ENCODE data around the gene XXYLT1. TPM values are rescaled to one million over a fixed set of nuclear protein-coding genes. Genes with fewer than 3 reads are reported as not detected.

The XXYLT1 gene
- total RNA-seq, 1 experiment from 2014 or later = 25.5 TPM

DNA sequence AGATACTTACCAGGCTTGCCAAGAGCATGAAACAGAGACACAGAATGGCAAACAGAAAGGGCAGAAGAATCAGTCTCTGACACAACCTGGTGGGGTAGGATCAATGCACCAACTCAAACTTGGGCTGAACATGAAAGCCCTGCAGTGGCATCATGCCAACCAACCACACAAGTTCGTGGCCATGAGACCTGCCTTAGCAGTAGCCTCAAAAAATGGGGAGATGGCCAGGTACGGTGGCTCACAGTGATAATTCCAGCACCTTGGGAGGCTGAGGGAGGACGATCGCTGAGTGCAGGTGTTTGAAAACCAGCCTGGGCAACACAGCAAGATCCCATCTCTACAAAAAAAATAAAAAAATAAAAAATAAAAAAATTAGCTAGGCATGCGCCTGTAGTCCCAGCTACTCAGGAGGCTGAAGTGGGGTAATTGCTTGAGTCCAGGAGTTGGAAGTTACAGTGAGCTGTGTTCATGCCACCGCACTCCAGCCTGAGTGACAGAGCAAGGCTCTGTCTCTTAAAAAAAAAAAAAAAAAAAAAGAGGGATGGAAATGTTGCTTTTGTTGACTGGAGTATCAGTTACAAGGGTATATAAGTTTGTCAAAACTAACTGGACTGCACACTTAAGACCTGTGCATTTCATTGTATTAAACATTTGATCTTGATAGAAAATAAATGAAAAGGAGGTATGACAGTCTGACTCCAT is 93.4 kb downstream of the XXYLT1 start:
- intact Hi-C loops (cut with micrococcal nuclease) = no loop called here
- no peak overlapping the region for H3K4me2 ChIP-seq (ENCODE audit: low read length)
- H3K9me2 ChIP-seq (replicated peaks; ENCODE audit: low read length) = no peaks in the 10 kb centered on the region
- no peak for DNase-seq
- TF ChIP-seq, protein P1, sequence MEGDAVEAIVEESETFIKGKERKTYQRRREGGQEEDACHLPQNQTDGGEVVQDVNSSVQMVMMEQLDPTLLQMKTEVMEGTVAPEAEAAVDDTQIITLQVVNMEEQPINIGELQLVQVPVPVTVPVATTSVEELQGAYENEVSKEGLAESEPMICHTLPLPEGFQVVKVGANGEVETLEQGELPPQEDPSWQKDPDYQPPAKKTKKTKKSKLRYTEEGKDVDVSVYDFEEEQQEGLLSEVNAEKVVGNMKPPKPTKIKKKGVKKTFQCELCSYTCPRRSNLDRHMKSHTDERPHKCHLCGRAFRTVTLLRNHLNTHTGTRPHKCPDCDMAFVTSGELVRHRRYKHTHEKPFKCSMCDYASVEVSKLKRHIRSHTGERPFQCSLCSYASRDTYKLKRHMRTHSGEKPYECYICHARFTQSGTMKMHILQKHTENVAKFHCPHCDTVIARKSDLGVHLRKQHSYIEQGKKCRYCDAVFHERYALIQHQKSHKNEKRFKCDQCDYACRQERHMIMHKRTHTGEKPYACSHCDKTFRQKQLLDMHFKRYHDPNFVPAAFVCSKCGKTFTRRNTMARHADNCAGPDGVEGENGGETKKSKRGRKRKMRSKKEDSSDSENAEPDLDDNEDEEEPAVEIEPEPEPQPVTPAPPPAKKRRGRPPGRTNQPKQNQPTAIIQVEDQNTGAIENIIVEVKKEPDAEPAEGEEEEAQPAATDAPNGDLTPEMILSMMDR (conservative IDR thresholded peaks at IDR 0.05; ENCODE audit: low read depth, low read length) = no peak
- TF ChIP-seq EZH2 (IDR thresholded peaks at IDR 0.05; ENCODE audit: low read length, unreplicated experiment) = no peak
- no peak for TF ChIP-seq EZH2phosphoT487 (IDR thresholded peaks at IDR 0.05; ENCODE audit: borderline replicate concordance, low read length)
- H3K4me3 ChIP-seq (ENCODE audit: low read length) = no peak overlapping the region
- BruUV-seq (replicated peaks) = no TSS peak
- no peaks in the 10 kb centered on the region for H3K9me3 ChIP-seq (ENCODE audit: low read length)
- no peak overlapping the region for H2AFZ ChIP-seq (ENCODE audit: low read length)
- no peak for ATAC-seq
- no peaks in the 10 kb centered on the region for H3K79me2 ChIP-seq (ENCODE audit: low read length)
- CTCF ChIA-PET = no interaction called here
- no peak overlapping the region for H3K9ac ChIP-seq (ENCODE audit: low read length)
- H3K4me1 ChIP-seq (ENCODE audit: insufficient read depth, low read length) = peaks cover 12% of the 10 kb centered on the region
- no peak overlapping the region for H3K27ac ChIP-seq (ENCODE audit: low read length)
- H3K27me3 ChIP-seq (ENCODE audit: low read length) = no peaks in the 10 kb centered on the region
- no peaks in the 10 kb centered on the region for H3F3A ChIP-seq (ENCODE audit: low read length, unreplicated experiment)
- POLR2A ChIA-PET (ENCODE audit: unreplicated experiment) = no interaction called here
- H3K36me3 ChIP-seq (ENCODE audit: low read depth, low read length) = no peaks in the 10 kb centered on the region
- no peaks in the 10 kb centered on the region for H4K20me1 ChIP-seq (ENCODE audit: low read length)

DNA sequence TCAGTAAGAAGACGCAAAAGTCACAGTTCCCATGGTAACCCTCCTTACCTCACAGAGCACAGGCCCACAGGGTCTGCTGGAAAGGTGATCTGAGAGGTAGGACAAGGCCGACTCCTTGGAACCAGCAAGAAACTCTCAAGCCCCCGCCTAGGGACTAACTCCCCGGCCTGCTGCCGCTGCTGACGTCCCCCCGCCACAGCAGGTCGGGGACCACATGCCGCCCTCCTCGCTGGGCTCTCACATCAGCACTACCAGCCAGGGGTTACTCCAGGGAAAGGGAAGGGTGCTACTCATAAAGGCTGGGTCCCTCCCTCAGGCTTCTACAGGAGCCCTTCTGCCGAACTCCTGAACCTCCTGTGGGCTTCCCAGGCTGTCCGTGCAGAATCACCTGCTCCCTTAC is 94.2 kb downstream of the XXYLT1 start:
- DNase-seq (no peak), ATAC-seq (no peak)
- Histone ChIP-seq H3K27ac (ENCODE audit: low read length) (no peak overlapping the region), H3K4me3 (ENCODE audit: low read length) (no peak overlapping the region), H3F3A (ENCODE audit: low read length, unreplicated experiment) (no peaks in the 10 kb centered on the region), H3K36me3 (ENCODE audit: low read depth, low read length) (no peaks in the 10 kb centered on the region), H3K9me3 (ENCODE audit: low read length) (no peaks in the 10 kb centered on the region), H3K4me1 (ENCODE audit: insufficient read depth, low read length) (peaks cover 4% of the 10 kb centered on the region), H3K9me2 (replicated peaks; ENCODE audit: low read length) (no peaks in the 10 kb centered on the region), H3K27me3 (ENCODE audit: low read length) (no peaks in the 10 kb centered on the region), H3K4me2 (ENCODE audit: low read length) (no peak overlapping the region), H3K9ac (ENCODE audit: low read length) (no peak overlapping the region), H3K79me2 (ENCODE audit: low read length) (no peaks in the 10 kb centered on the region), H2AFZ (ENCODE audit: low read length) (no peak overlapping the region), H4K20me1 (ENCODE audit: low read length) (no peaks in the 10 kb centered on the region)
- TF ChIP-seq, protein P1 (conservative IDR thresholded peaks at IDR 0.05; ENCODE audit: low read depth, low read length) = no peak
- no peak for TF ChIP-seq EZH2phosphoT487 (IDR thresholded peaks at IDR 0.05; ENCODE audit: borderline replicate concordance, low read length)
- no peak for TF ChIP-seq EZH2 (IDR thresholded peaks at IDR 0.05; ENCODE audit: low read length, unreplicated experiment)
- POLR2A ChIA-PET (ENCODE audit: unreplicated experiment) = no interaction called here
- intact Hi-C loops (cut with micrococcal nuclease) = no loop called here
- CTCF ChIA-PET = no interaction called here
- no TSS peak for BruUV-seq (replicated peaks)

DNA sequence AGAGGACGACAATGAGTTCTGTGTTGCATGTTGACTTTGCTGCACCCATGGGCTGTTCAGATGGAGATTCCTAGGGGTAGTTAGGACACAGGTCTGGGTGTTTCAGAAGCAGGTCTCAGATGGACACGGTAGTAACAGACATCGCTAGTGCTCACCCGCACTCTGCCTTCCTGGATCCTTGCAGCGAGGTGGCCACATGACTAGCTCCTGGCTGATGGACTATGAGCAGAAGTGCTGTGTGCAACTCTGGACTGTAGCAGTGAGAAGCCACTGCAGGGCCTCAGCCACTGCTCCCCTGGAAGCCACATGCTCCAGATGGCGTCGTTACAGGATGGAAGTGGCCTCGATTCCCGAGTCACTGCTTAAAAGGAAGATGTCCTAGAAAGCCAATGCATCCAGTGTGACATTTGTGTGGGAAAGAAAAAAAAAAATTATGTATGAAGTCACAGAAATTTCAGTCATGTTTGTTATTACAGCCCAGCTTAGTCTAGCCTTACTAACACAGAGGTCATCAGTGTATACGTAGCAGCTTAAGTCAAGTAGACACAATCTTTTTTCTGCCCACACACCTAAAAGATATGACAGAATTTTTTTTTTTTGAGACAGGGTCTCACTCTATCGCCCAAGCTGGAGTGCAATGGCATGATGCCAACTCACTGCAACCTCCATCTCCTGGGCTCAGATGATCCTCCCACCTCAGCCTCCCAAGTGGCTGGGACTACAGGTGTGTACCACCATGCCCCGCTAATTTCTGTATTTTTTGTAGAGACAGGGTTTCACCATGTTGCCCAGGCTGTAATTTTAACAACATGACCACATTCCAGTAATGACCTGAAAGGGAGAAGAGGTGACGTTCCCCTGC is 95.3 kb downstream of the XXYLT1 start:
- Histone ChIP-seq H3K4me3 (ENCODE audit: low read length) (no peak overlapping the region), H3K27ac (ENCODE audit: low read length) (no peak overlapping the region), H3K36me3 (ENCODE audit: low read depth, low read length) (no peaks in the 10 kb centered on the region), H3K9ac (ENCODE audit: low read length) (no peak overlapping the region), H3K4me1 (ENCODE audit: insufficient read depth, low read length) (no peaks in the 10 kb centered on the region), H3F3A (ENCODE audit: low read length, unreplicated experiment) (no peaks in the 10 kb centered on the region), H3K4me2 (ENCODE audit: low read length) (no peak overlapping the region), H3K79me2 (ENCODE audit: low read length) (no peaks in the 10 kb centered on the region), H3K27me3 (ENCODE audit: low read length) (no peaks in the 10 kb centered on the region), H3K9me3 (ENCODE audit: low read length) (no peaks in the 10 kb centered on the region), H4K20me1 (ENCODE audit: low read length) (no peaks in the 10 kb centered on the region), H3K9me2 (replicated peaks; ENCODE audit: low read length) (no peaks in the 10 kb centered on the region), H2AFZ (ENCODE audit: low read length) (no peak overlapping the region)
- no peak for DNase-seq
- no peak for ATAC-seq
- ChIA-PET POLR2A (ENCODE audit: unreplicated experiment) (no interaction called here), CTCF (no interaction called here)
- no TSS peak for BruUV-seq (replicated peaks)
- intact Hi-C loops (cut with micrococcal nuclease) = no loop called here
- TF ChIP-seq EZH2phosphoT487 (IDR thresholded peaks at IDR 0.05; ENCODE audit: borderline replicate concordance, low read length) (no peak), EZH2 (IDR thresholded peaks at IDR 0.05; ENCODE audit: low read length, unreplicated experiment) (no peak)
- TF ChIP-seq, protein P1 (conservative IDR thresholded peaks at IDR 0.05; ENCODE audit: low read depth, low read length) = no peak
